ENCODE measurements around the gene CHRDL2.

CHRDL2 gene

DNA sequence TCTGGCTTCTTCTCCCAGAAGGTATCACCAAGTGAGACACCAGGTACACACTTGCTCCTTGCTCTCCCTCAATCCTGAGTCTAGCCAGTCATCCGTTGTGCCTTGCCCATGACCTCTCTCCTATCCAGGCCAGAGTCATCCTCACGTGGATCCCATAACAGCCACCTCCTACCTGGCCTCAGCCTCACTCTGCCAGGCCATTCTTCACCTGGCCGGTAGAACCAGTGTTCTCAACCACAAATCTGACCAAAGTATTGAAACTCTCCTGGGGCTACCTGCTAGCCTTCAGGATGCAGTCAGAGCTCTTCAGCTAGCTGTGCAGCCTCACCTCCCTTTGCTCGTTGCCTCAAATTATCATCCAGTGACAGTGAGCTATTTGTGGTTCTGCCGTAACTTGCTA, 37.7 kb downstream of the CHRDL2 start:
- H3K27me3 ChIP-seq (ENCODE audit: insufficient read depth, insufficient read length) = no peaks in the 10 kb centered on the region

GRCh38 chr11:74691755-74692154, 39.5 kb downstream of the CHRDL2 start:
- Histone ChIP-seq H3K9ac (ENCODE audit: insufficient read length, low read depth) (no peak overlapping the region), H3K4me1 (ENCODE audit: insufficient read depth, insufficient read length) (peaks cover 2% of the 10 kb centered on the region)
- TF ChIP-seq SUZ12 (IDR thresholded peaks at IDR 0.05; ENCODE audit: extremely low read depth, insufficient read depth, insufficient read length) = no peak
- TF ChIP-seq YY1 (IDR thresholded peaks at IDR 0.05; ENCODE audit: insufficient read depth, insufficient read length) = no peak
- no peak for TF ChIP-seq ZNF274 (IDR thresholded peaks at IDR 0.05; ENCODE audit: low read depth, low read length)

More for the DNA sequence above, 37.7 kb downstream of the CHRDL2 start:
- Histone ChIP-seq H3K4me1 (ENCODE audit: insufficient read depth, insufficient read length) (peaks cover 2% of the 10 kb centered on the region), H3K9me3 (ENCODE audit: insufficient read depth, low read length) (no peaks in the 10 kb centered on the region), H3K36me3 (ENCODE audit: insufficient read depth, insufficient read length, low read length) (no peaks in the 10 kb centered on the region), H3K4me3 (ENCODE audit: insufficient read length, low read depth) (no peak overlapping the region), H3K9ac (ENCODE audit: insufficient read length, low read depth) (no peak overlapping the region)
- no peak for TF ChIP-seq ZNF274 (IDR thresholded peaks at IDR 0.05; ENCODE audit: low read depth, low read length)
- no peak for TF ChIP-seq YY1 (IDR thresholded peaks at IDR 0.05; ENCODE audit: insufficient read depth, insufficient read length)
- no peak for TF ChIP-seq SUZ12 (IDR thresholded peaks at IDR 0.05; ENCODE audit: extremely low read depth, insufficient read depth, insufficient read length)
- no peak for DNase-seq (ENCODE audit: low read depth, low spot score)

GRCh38 chr11:74689666-74690065, 41.6 kb downstream of the CHRDL2 start:
- Histone ChIP-seq H3K4me1 (ENCODE audit: insufficient read depth, insufficient read length) (no peaks in the 10 kb centered on the region), H3K9me3 (ENCODE audit: insufficient read depth, low read length) (no peaks in the 10 kb centered on the region), H3K36me3 (ENCODE audit: insufficient read depth, insufficient read length, low read length) (no peaks in the 10 kb centered on the region), H3K4me3 (ENCODE audit: insufficient read length, low read depth) (no peak overlapping the region), H3K9ac (ENCODE audit: insufficient read length, low read depth) (no peak overlapping the region), H3K27me3 (ENCODE audit: insufficient read depth, insufficient read length) (no peaks in the 10 kb centered on the region)
- TF ChIP-seq SUZ12 (IDR thresholded peaks at IDR 0.05; ENCODE audit: extremely low read depth, insufficient read depth, insufficient read length) = no peak
- TF ChIP-seq ZNF274 (IDR thresholded peaks at IDR 0.05; ENCODE audit: low read depth, low read length) = no peak
- no peak for TF ChIP-seq YY1 (IDR thresholded peaks at IDR 0.05; ENCODE audit: insufficient read depth, insufficient read length)
- DNase-seq (ENCODE audit: low read depth, low spot score) = no peak

More at GRCh38 chr11:74691755-74692154, 39.5 kb downstream of the CHRDL2 start:
- no peak overlapping the region for H3K4me3 ChIP-seq (ENCODE audit: insufficient read length, low read depth)
- no peaks in the 10 kb centered on the region for H3K27me3 ChIP-seq (ENCODE audit: insufficient read depth, insufficient read length)
- H3K9me3 ChIP-seq (ENCODE audit: insufficient read depth, low read length) = no peaks in the 10 kb centered on the region
- H3K36me3 ChIP-seq (ENCODE audit: insufficient read depth, insufficient read length, low read length) = no peaks in the 10 kb centered on the region
- DNase-seq (ENCODE audit: low read depth, low spot score) = no peak

- no peak for DNase-seq (ENCODE audit: low read depth, low spot score)
- H3K4me3 ChIP-seq (ENCODE audit: insufficient read length, low read depth) = no peak overlapping the region
- H3K9me3 ChIP-seq (ENCODE audit: insufficient read depth, low read length) = no peaks in the 10 kb centered on the region
- TF ChIP-seq SUZ12 (IDR thresholded peaks at IDR 0.05; ENCODE audit: extremely low read depth, insufficient read depth, insufficient read length) = no peak
- no peak for TF ChIP-seq ZNF274 (IDR thresholded peaks at IDR 0.05; ENCODE audit: low read depth, low read length)
- TF ChIP-seq YY1 (IDR thresholded peaks at IDR 0.05; ENCODE audit: insufficient read depth, insufficient read length) = no peak
- H3K4me1 ChIP-seq (ENCODE audit: insufficient read depth, insufficient read length) = peaks cover 5% of the 10 kb centered on the region
- H3K27me3 ChIP-seq (ENCODE audit: insufficient read depth, insufficient read length) = no peaks in the 10 kb centered on the region
- H3K36me3 ChIP-seq (ENCODE audit: insufficient read depth, insufficient read length, low read length) = no peaks in the 10 kb centered on the region
- H3K9ac ChIP-seq (ENCODE audit: insufficient read length, low read depth) = no peak overlapping the region
Measured at GRCh38 chr11:74687237-74688023, 43.8 kb downstream of the CHRDL2 start.

GRCh38 chr11:74686792-74687191, 44.4 kb downstream of the CHRDL2 start:
- no peaks in the 10 kb centered on the region for H3K36me3 ChIP-seq (ENCODE audit: insufficient read depth, insufficient read length, low read length)
- no peaks in the 10 kb centered on the region for H3K9me3 ChIP-seq (ENCODE audit: insufficient read depth, low read length)
- TF ChIP-seq YY1 (IDR thresholded peaks at IDR 0.05; ENCODE audit: insufficient read depth, insufficient read length) (no peak), ZNF274 (IDR thresholded peaks at IDR 0.05; ENCODE audit: low read depth, low read length) (no peak), SUZ12 (IDR thresholded peaks at IDR 0.05; ENCODE audit: extremely low read depth, insufficient read depth, insufficient read length) (no peak)
- no peak overlapping the region for H3K4me3 ChIP-seq (ENCODE audit: insufficient read length, low read depth)
- no peaks in the 10 kb centered on the region for H3K27me3 ChIP-seq (ENCODE audit: insufficient read depth, insufficient read length)
- DNase-seq (ENCODE audit: low read depth, low spot score) = no peak
- no peak overlapping the region for H3K9ac ChIP-seq (ENCODE audit: insufficient read length, low read depth)
- H3K4me1 ChIP-seq (ENCODE audit: insufficient read depth, insufficient read length) = peaks cover 5% of the 10 kb centered on the region

DNA sequence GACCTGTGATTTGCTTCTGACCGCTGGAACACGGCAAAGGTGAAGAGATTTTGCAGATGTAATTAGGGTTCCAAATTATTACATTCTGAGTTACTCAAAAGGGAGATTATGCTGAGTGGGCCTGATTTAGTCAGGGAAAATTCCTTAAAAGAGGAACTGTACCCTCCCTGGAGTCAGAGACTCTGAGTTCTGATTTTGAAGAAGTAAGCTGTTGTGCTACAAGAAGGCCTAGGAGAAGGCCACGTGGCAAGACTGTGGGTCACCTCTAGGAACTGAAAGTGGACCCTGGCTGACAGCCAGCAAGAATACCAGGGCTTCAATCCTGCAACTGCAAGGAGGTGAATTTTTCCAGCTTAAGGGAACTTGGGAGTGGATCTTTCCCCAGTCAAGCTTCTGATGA, 45.3 kb downstream of the CHRDL2 start:
- Histone ChIP-seq H3K27me3 (ENCODE audit: insufficient read depth, insufficient read length) (no peaks in the 10 kb centered on the region), H3K36me3 (ENCODE audit: insufficient read depth, insufficient read length, low read length) (no peaks in the 10 kb centered on the region), H3K4me1 (ENCODE audit: insufficient read depth, insufficient read length) (peaks cover 5% of the 10 kb centered on the region), H3K9me3 (ENCODE audit: insufficient read depth, low read length) (no peaks in the 10 kb centered on the region), H3K4me3 (ENCODE audit: insufficient read length, low read depth) (no peak overlapping the region), H3K9ac (ENCODE audit: insufficient read length, low read depth) (no peak overlapping the region)
- no peak for TF ChIP-seq SUZ12 (IDR thresholded peaks at IDR 0.05; ENCODE audit: extremely low read depth, insufficient read depth, insufficient read length)
- TF ChIP-seq YY1 (IDR thresholded peaks at IDR 0.05; ENCODE audit: insufficient read depth, insufficient read length) = no peak
- DNase-seq (ENCODE audit: low read depth, low spot score) = no peak

DNA sequence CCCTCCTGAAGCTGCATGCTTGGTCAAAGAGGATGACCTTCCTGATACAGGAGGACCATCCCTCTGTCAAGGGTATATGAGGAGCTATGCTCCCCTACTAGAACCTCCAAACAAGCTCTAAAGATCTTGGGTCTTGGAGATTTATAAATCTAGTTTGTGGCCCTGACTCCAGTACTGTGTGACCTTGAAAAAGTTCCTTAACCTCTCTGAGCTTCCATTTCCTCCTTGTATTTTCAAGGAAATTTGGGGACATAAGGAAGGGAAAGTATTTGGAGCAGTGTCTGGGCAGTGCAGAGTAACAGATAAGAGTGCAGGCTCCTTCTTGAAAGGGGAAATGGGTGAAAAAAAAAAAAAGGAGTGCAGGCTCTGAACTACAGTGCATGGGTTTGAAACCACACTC, 45.9 kb downstream of the CHRDL2 start:
- peaks cover 5% of the 10 kb centered on the region for H3K4me1 ChIP-seq (ENCODE audit: insufficient read depth, insufficient read length)
- TF ChIP-seq ZNF274 (IDR thresholded peaks at IDR 0.05; ENCODE audit: low read depth, low read length) (no peak), SUZ12 (IDR thresholded peaks at IDR 0.05; ENCODE audit: extremely low read depth, insufficient read depth, insufficient read length) (no peak), YY1 (IDR thresholded peaks at IDR 0.05; ENCODE audit: insufficient read depth, insufficient read length) (no peak)
- no peaks in the 10 kb centered on the region for H3K27me3 ChIP-seq (ENCODE audit: insufficient read depth, insufficient read length)
- H3K36me3 ChIP-seq (ENCODE audit: insufficient read depth, insufficient read length, low read length) = no peaks in the 10 kb centered on the region
- H3K9me3 ChIP-seq (ENCODE audit: insufficient read depth, low read length) = 0 out of 2 replicates have a peak, but pooled peaks cover 5% of the 10 kb centered on the region
- no peak for DNase-seq (ENCODE audit: low read depth, low spot score)
- no peak overlapping the region for H3K9ac ChIP-seq (ENCODE audit: insufficient read length, low read depth)
- no peak overlapping the region for H3K4me3 ChIP-seq (ENCODE audit: insufficient read length, low read depth)

Measured in NT2/D1 (cell line).